ENCODE measurements around the gene GDA. TPM values are rescaled to one million over a fixed set of nuclear protein-coding genes. Genes with fewer than 3 reads are reported as not detected.

Gene GDA
- total and polyA plus RNA-seq, 2 of the 4 experiments (the other 2 are of a cell fraction), result not detected

GRCh38 chr9:72139226-72139625, 10.0 kb upstream of the GDA start:
- TF ChIP-seq POLR2A (IDR thresholded peaks at IDR 0.05; ENCODE audit: low read depth, low read length), result no peak
- no peak for TF ChIP-seq SMC3 (IDR thresholded peaks at IDR 0.05; ENCODE audit: low read depth, low read length)
- TF ChIP-seq RCOR1 (IDR thresholded peaks at IDR 0.05; ENCODE audit: insufficient replicate concordance, low read length), result no peak
- TF ChIP-seq CHD1 (IDR thresholded peaks at IDR 0.05; ENCODE audit: low read depth, low read length), result no peak
- TF ChIP-seq CEBPB (IDR thresholded peaks at IDR 0.05; ENCODE audit: low read depth, low read length), result no peak
- POLR2A ChIA-PET (ENCODE audit: unreplicated experiment), result no interaction called here
- H3K56ac ChIP-seq (ENCODE audit: extremely low read depth, insufficient read depth, low read length), result no peak overlapping the region
- no peak overlapping the region for H2AFZ ChIP-seq (replicated peaks; ENCODE audit: low read length, poor library complexity)
- no peak overlapping the region for H2AK9ac ChIP-seq (replicated peaks; ENCODE audit: low read depth, low read length, poor library complexity)
- no peak overlapping the region for H3K27ac ChIP-seq (ENCODE audit: insufficient read depth, low read length)
- H2BK120ac ChIP-seq (ENCODE audit: low read depth, low read length), result no peak overlapping the region
- H4K20me1 ChIP-seq (ENCODE audit: insufficient read depth, low read length), result no peaks in the 10 kb centered on the region
- H3K79me1 ChIP-seq (ENCODE audit: low read depth in 1 of 2, low read length in 2 of 2), result no peaks in the 10 kb centered on the region
- intact Hi-C loops (cut with micrococcal nuclease) (no loop called here), dilution Hi-C loops (cut with HindIII; ENCODE audit: low sequenced_read_pairs, unreplicated experiment) (no loop called here), in situ Hi-C loops (cut with MboI; ENCODE audit: low sequenced_read_pairs) (no loop called here)
- no peaks in the 10 kb centered on the region for H3K36me3 ChIP-seq (ENCODE audit: control insufficient read depth, insufficient read depth, low read length)
- H4K5ac ChIP-seq (ENCODE audit: low read depth, low read length), result no peak overlapping the region
- H3K9ac ChIP-seq (ENCODE audit: low read depth, low read length), result no peak overlapping the region
- no peaks in the 10 kb centered on the region for H3K9me3 ChIP-seq (ENCODE audit: control insufficient read depth, insufficient read depth, low read length)
- H3K4me2 ChIP-seq (ENCODE audit: low read depth, low read length), result no peak overlapping the region
- no peak overlapping the region for H2BK15ac ChIP-seq (ENCODE audit: low read depth, low read length)
- CTCF ChIA-PET, result no interaction called here
- no CpG with 5 or more reads among the region's 2 CpGs for WGBS, 2 experiments (ENCODE audit: extremely low coverage in 2 of 2, insufficient read length in 1 of 2)
- no peak overlapping the region for H3K14ac ChIP-seq (replicated peaks; ENCODE audit: low read depth, low read length)
- H4K91ac ChIP-seq (ENCODE audit: insufficient read depth, low read depth, low read length), result no peak overlapping the region
- no peak overlapping the region for H2BK5ac ChIP-seq (ENCODE audit: low read depth, low read length, poor library complexity, severe bottlenecking)
- no peak overlapping the region for H2BK20ac ChIP-seq (ENCODE audit: low read depth, low read length)
- no peaks in the 10 kb centered on the region for H3K27me3 ChIP-seq (ENCODE audit: control insufficient read depth, insufficient read depth, low read length)
- H3K9me1 ChIP-seq (ENCODE audit: insufficient read depth, low read length), result no peaks in the 10 kb centered on the region
- H3K18ac ChIP-seq (ENCODE audit: low read depth, low read length), result no peak overlapping the region
- ATAC-seq (ENCODE audit: low read depth), result no peak
- H2AK5ac ChIP-seq (ENCODE audit: low read depth, low read length), result no peak overlapping the region
- no peaks in the 10 kb centered on the region for H3K4me1 ChIP-seq (ENCODE audit: control insufficient read depth, insufficient read depth, low read length)
- H3K23ac ChIP-seq (ENCODE audit: low read depth, low read length), result no peak overlapping the region
- DNase-seq, result no peak
- H3K4me3 ChIP-seq (ENCODE audit: insufficient read depth, low read depth, low read length), result no peak overlapping the region
- H4K8ac ChIP-seq (ENCODE audit: low read depth in 2 of 2, low read length in 2 of 2), result no peak overlapping the region
- H3K4ac ChIP-seq (ENCODE audit: low read depth, low read length), result no peak overlapping the region
- BruUV-seq (replicated peaks), result no TSS peak
